Measurements from ENCODE around the gene PDS5B.

GRCh38 chr13:32687275-32687674 is 101.0 kb downstream of the PDS5B start:
- TF ChIP-seq BCL11A (tag by site-specific recombination; IDR thresholded peaks at IDR 0.05; ENCODE audit: low read depth) (no peak), ZNF335 (tag by site-specific recombination; conservative IDR thresholded peaks at IDR 0.05) (no peak), CTCF (tag by site-specific recombination; IDR thresholded peaks at IDR 0.05) (no peak), ZNF664 (tag by site-specific recombination; IDR thresholded peaks at IDR 0.05) (no peak), MZF1 (tag by site-specific recombination; IDR thresholded peaks at IDR 0.05; ENCODE audit: borderline replicate concordance) (no peak), GLI2 (tag by site-specific recombination; IDR thresholded peaks at IDR 0.05; ENCODE audit: borderline replicate concordance, low read depth) (no peak), ZNF544 (tag by site-specific recombination; IDR thresholded peaks at IDR 0.05) (no peak), ATF2 (tag by site-specific recombination; IDR thresholded peaks at IDR 0.05; ENCODE audit: low read depth) (no peak), ZNF610 (tag by site-specific recombination; IDR thresholded peaks at IDR 0.05; ENCODE audit: borderline replicate concordance) (no peak)

Measured in HEK293 (cell line).